GM23338 (cell line): ENCODE data around the gene CCL18.

Experiments used
- CREB1 ChIP-seq: fragments of 250-450 bp; sonication (Bioruptor Pico); IDR thresholded peaks from 2 replicates; pipeline ENCODE4 v1.5.0; 2020; ENCODE audit warnings: low read depth, mild to moderate bottlenecking, moderate library complexity
- CTCF ChIP-seq, 2 experiments: fragments of 200-600 bp in 1 of 2; sonication (generic) in 1 of 2; conservative IDR thresholded peaks; 2 replicates each; pipeline versions ENCODE4 v1.5.1 to v1.6.1; 2016 to 2017; ENCODE audit warnings: antibody characterized with exemption in 2 of 2, low read depth in 2 of 2, mild to moderate bottlenecking in 2 of 2, moderate library complexity in 1 of 2
- EZH2 ChIP-seq: fragments of 200-600 bp; sonication (generic); IDR thresholded peaks from one replicate; pipeline ENCODE4 v1.8.0; 2017; ENCODE audit warnings: antibody characterized with exemption, mild to moderate bottlenecking, low read depth; ENCODE audit not compliant: unreplicated experiment
- EZH2phosphoT487 ChIP-seq: fragments of 200-600 bp; sonication (generic); IDR thresholded peaks from one replicate; pipeline ENCODE4 v1.8.1; 2018; ENCODE audit warnings: antibody characterized with exemption; ENCODE audit not compliant: unreplicated experiment
- JUNB ChIP-seq: IDR thresholded peaks from one replicate; pipeline ENCODE4 v1.6.1; 2016; ENCODE audit warnings: antibody characterized with exemption; ENCODE audit not compliant: unreplicated experiment
- NANOG ChIP-seq: IDR thresholded peaks from 2 replicates; pipeline ENCODE4 v1.6.1; 2016; ENCODE audit warnings: antibody characterized with exemption, borderline replicate concordance
- POLR2AphosphoS5 ChIP-seq: IDR thresholded peaks from 2 replicates; pipeline ENCODE4 v1.6.1; 2016; ENCODE audit warnings: antibody characterized with exemption, low read depth
- ZNF114 ChIP-seq: fragments of 250-450 bp; sonication (Bioruptor Pico); IDR thresholded peaks from 2 replicates; pipeline ENCODE4 v1.5.0; 2020; ENCODE audit warnings: mild to moderate bottlenecking, moderate library complexity
- ZNF331 ChIP-seq: fragments of 250-450 bp; sonication (Bioruptor Pico); IDR thresholded peaks from 2 replicates; pipeline ENCODE4 v1.5.0; 2020; ENCODE audit warnings: low read depth, mild to moderate bottlenecking, moderate library complexity
- TF ChIP-seq, protein P1 (sequence below): IDR thresholded peaks from one replicate; pipeline ENCODE4 v1.6.1; 2018; ENCODE audit warnings: antibody characterized with exemption; ENCODE audit not compliant: unreplicated experiment
- TF ChIP-seq, protein P2 (sequence below): IDR thresholded peaks from 2 replicates; pipeline ENCODE4 v1.6.1; 2016; ENCODE audit warnings: antibody characterized with exemption

DNA sequence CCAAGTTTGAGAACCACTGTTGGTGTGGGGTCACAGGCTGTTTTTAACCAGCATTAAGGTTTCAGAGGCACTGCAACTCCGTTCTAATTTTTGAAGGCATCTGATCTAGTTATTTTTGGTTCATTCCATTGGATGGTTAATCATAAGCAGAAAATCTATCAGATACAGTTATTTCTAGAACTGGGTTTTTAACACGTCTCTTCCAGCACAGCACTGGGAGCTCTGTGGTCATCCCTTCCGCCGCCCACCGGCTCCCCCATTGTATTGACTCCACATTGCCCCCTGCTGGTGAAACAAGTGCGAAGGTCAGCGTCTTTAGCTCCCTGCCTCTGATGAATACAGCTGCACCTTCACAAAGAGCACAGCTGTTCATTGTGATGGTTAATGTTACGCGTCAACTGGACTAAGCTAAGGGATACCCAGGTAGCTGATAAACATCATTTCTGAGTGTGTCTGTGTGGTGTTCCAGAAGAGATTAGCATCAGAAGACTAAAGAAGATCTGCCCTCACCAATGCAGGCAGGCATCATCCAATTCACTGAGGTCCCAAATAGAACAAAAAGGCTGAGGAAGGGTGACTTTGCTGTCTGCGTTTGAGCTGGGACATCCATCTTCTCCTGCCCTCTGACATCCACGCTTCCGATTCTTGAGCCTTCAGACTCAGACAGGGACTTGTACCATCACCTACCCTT lies 8.5 kb downstream of the CCL18 start:
- TF ChIP-seq EZH2phosphoT487 (no peak), CTCF (conservative IDR thresholded peaks at IDR 0.05; ENCODE audit: low read depth in 2 of 2) (peak; percentile 85 to 88), JUNB (no peak), POLR2AphosphoS5 (no peak), CREB1 (CRISPR knock-in tag) (no peak; the same call in 1 of the 2 replicates), EZH2 (no peak), NANOG (no peak), ZNF331 (CRISPR knock-in tag) (no peak), ZNF114 (CRISPR knock-in tag) (no peak)
- TF ChIP-seq, protein P1, sequence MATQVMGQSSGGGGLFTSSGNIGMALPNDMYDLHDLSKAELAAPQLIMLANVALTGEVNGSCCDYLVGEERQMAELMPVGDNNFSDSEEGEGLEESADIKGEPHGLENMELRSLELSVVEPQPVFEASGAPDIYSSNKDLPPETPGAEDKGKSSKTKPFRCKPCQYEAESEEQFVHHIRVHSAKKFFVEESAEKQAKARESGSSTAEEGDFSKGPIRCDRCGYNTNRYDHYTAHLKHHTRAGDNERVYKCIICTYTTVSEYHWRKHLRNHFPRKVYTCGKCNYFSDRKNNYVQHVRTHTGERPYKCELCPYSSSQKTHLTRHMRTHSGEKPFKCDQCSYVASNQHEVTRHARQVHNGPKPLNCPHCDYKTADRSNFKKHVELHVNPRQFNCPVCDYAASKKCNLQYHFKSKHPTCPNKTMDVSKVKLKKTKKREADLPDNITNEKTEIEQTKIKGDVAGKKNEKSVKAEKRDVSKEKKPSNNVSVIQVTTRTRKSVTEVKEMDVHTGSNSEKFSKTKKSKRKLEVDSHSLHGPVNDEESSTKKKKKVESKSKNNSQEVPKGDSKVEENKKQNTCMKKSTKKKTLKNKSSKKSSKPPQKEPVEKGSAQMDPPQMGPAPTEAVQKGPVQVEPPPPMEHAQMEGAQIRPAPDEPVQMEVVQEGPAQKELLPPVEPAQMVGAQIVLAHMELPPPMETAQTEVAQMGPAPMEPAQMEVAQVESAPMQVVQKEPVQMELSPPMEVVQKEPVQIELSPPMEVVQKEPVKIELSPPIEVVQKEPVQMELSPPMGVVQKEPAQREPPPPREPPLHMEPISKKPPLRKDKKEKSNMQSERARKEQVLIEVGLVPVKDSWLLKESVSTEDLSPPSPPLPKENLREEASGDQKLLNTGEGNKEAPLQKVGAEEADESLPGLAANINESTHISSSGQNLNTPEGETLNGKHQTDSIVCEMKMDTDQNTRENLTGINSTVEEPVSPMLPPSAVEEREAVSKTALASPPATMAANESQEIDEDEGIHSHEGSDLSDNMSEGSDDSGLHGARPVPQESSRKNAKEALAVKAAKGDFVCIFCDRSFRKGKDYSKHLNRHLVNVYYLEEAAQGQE, result no peak
- TF ChIP-seq, protein P2, sequence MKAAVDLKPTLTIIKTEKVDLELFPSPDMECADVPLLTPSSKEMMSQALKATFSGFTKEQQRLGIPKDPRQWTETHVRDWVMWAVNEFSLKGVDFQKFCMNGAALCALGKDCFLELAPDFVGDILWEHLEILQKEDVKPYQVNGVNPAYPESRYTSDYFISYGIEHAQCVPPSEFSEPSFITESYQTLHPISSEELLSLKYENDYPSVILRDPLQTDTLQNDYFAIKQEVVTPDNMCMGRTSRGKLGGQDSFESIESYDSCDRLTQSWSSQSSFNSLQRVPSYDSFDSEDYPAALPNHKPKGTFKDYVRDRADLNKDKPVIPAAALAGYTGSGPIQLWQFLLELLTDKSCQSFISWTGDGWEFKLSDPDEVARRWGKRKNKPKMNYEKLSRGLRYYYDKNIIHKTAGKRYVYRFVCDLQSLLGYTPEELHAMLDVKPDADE, result no peak
